Pancreas (tissue), 10 donors: ENCODE data around the gene PLN. TPM values are rescaled to one million over a fixed set of nuclear protein-coding genes. Genes with fewer than 3 reads are reported as not detected.
A peak's percentile ranks its signal among the peaks of the same experiment; 100 is the strongest.

ENCODE experiments used
- ATAC-seq, 4 donors: fragments of 200-7000 bp; cut with Tn5 transposase; one replicate each; pipeline versions ENCODE4 v1.8.0 to v1.9.1; 2020; ENCODE audit warnings: mild to moderate bottlenecking in 4 of 4, moderate library complexity in 4 of 4
- DNase-seq, 6 donors: peaks; one replicate each; pipeline ENCODE4 v3.0.0-alpha.2; 2020
- FAIRE-seq: peaks from 2 replicates; lab custom pipeline; 2012; peaks lifted over from hg19 to GRCh38; lab: Jason Lieb, UNC
- H3K27ac ChIP-seq, 4 donors: fragments of 200-600 bp; sonication (generic); 1 replicate in 3 of 4; 2 replicates in 1 of 4; pipeline versions ENCODE4 v1.5.0 to v1.8.0; 2020
- H3K27me3 ChIP-seq, 4 donors: fragments of 200-600 bp; one replicate each; pipeline ENCODE4 v1.8.0; 2021
- H3K36me3 ChIP-seq, 3 donors: fragments of 200-600 bp; sonication (generic) in 1 of 3; one replicate each; pipeline versions ENCODE4 v1.5.0 to v1.8.0; 2020 to 2021
- H3K4me1 ChIP-seq, 3 donors: fragments of 200-600 bp; one replicate each; pipeline ENCODE4 v1.8.0; 2021
- H3K4me3 ChIP-seq, 4 donors: fragments of 200-600 bp; sonication (generic) in 2 of 4; one replicate each; pipeline versions ENCODE4 v1.5.0 to v1.8.0; 2020 to 2021
- H3K9me3 ChIP-seq, 4 donors: fragments of 200-600 bp; one replicate each; pipeline ENCODE4 v1.8.0; 2021
- WGBS, 2 donors: extraction: QIAGEN DNeasy Blood & Tissue Kit; methylation state at CpG; one replicate each; pipeline ENCODE4 v1.1.7; 2013; 5-methylcytosine and 5-hydroxymethylcytosine counted together
- intact Hi-C, 3 donors: fragments of 100-400 bp; cut with DNase I; formaldehyde crosslinking; loops; one replicate each; pipeline versions ENCODE4 v1.11.1 to v1.14.2; 2022
- polyA plus RNA-seq, 2 donors: library from polyadenylated mRNA; stranded (reverse); fragments of 200-250 nt; gene quantifications; one replicate each; pipeline ENCODE4 v1.2.3, GENCODE V29; 2013
- total RNA-seq, 6 donors: library from RNA; stranded (reverse); fragmentation: NEBNext Ultra II Directional in 4 of 6; extraction: Animal tissue kit (Norgen Biotek cat#: 25700) in 4 of 6; gene quantifications; one replicate each; pipeline versions ENCODE4 v1.2.1 to v1.2.4, GENCODE V29; 2021 to 2023
- TF ChIP-seq, protein P1 (sequence below), 4 donors: fragments of 200-600 bp; sonication (generic) in 3 of 4; IDR thresholded peaks; one replicate each; pipeline versions ENCODE4 v1.5.0 to v1.8.0; 2021; ENCODE audit warnings: antibody characterized with exemption in 4 of 4
- donor health status: healthy with polysubstance abuse.
- donor health status: DM: no; HTN: no; CAD: no; lungs with moderate emphysema.
- donor health status: DM: no; HTN: no; CAD: no.
- donor health status: control.
- donor health status: control.
- donor health status: Bipolar disorder and iron deficiency.
- donor health status: DM: yes; HTN: yes; CAD: no.
- donor health status: DM: no; HTN: no; CAD: no.
- donor health status: DM: no; HTN: no; CAD: no.
- donor health status: DM: yes; HTN: yes; CAD: no.

The PLN gene
- total and polyA plus RNA-seq, 8 donors: 0.09 to 2.8 (median 0.79) TPM

DNA sequence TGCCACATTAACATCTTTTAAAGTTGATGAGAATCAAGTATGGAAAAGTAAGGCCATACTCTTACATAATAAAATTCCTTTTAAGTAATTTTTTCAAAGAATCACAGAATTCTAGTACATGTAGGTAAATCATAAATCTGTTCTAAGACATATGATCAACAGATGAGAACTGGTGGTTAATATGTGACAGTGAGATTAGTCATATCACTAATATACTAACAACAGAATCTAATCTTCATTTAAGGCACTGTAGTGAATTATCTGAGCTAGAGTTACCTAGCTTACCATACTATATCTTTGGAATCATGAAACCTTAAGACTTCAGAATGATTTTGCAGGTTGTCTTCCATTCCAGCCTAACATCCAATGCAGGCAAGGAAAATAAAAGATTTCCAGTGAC lies 11.6 kb downstream of the PLN start:
- intact Hi-C loops: no loop called here
- TF ChIP-seq, protein P1, sequence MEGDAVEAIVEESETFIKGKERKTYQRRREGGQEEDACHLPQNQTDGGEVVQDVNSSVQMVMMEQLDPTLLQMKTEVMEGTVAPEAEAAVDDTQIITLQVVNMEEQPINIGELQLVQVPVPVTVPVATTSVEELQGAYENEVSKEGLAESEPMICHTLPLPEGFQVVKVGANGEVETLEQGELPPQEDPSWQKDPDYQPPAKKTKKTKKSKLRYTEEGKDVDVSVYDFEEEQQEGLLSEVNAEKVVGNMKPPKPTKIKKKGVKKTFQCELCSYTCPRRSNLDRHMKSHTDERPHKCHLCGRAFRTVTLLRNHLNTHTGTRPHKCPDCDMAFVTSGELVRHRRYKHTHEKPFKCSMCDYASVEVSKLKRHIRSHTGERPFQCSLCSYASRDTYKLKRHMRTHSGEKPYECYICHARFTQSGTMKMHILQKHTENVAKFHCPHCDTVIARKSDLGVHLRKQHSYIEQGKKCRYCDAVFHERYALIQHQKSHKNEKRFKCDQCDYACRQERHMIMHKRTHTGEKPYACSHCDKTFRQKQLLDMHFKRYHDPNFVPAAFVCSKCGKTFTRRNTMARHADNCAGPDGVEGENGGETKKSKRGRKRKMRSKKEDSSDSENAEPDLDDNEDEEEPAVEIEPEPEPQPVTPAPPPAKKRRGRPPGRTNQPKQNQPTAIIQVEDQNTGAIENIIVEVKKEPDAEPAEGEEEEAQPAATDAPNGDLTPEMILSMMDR (IDR thresholded peaks at IDR 0.05): no peak
- no peak for ATAC-seq
- DNase-seq: no peak
- Histone ChIP-seq H3K27ac (no peak overlapping the region), H3K36me3 (no peaks in the 10 kb centered on the region), H3K4me1 (peaks cover 0 to 5% (median 0%) of the 10 kb centered on the region in 3 donors), H3K4me3 (no peak overlapping the region), H3K9me3 (no peaks in the 10 kb centered on the region), H3K27me3 (no peaks in the 10 kb centered on the region)
- FAIRE-seq: no peak

DNA sequence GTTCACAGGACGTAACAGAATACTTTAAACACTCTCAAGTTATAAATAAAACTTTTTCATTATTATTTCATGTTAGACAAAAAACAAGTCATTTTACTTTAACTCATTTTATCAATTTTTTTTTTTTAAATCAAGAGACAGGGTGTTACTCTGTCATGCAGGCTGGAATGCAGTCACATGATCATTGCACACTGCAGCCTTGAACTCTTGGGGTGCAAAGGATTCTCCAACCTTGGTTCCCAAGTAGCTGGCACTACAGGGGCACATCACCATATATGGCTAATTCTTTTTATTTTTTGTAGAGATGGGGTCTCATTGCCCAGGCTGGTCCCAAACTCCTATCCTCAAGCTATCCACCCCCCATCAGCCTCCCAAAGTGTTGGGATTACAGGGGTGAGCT lies 14.2 kb downstream of the PLN start:
- no peak overlapping the region for H3K27ac ChIP-seq
- no peaks in the 10 kb centered on the region for H3K9me3 ChIP-seq
- H3K27me3 ChIP-seq: no peaks in the 10 kb centered on the region
- intact Hi-C loops: no loop called here
- H3K4me1 ChIP-seq: peaks cover 0 to 5% (median 0%) of the 10 kb centered on the region in 3 donors
- WGBS, 2 donors: 85 to 89% methylated on average over 1 of the region's 1 CpG
- no peak overlapping the region for H3K4me3 ChIP-seq
- FAIRE-seq (no peak), DNase-seq (no peak), ATAC-seq (no peak)
- TF ChIP-seq, protein P1 (IDR thresholded peaks at IDR 0.05): no peak
- H3K36me3 ChIP-seq: no peaks in the 10 kb centered on the region

DNA sequence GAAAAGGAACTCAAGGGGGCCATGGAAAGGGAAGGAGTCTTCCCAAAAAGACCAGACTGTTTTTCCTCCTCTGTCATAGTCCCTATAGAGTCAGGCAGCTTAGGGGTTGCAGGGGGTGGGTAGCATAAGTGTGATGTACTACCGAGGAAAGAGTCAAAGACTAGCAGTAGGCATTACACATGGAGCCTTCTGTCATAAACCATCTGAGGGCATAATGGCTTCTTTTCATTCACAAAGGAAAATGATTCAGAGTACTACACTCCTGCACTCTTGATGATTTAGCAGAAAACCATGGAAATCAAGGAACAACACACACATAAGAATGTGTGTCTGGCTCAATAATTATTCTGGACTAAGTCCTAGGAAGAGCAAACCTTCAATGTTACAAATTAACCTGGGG lies 14.9 kb downstream of the PLN start:
- Histone ChIP-seq H3K4me1 (peaks cover 0 to 5% (median 0%) of the 10 kb centered on the region in 3 donors), H3K27me3 (no peaks in the 10 kb centered on the region), H3K9me3 (no peaks in the 10 kb centered on the region), H3K4me3 (no peak overlapping the region), H3K27ac (no peak overlapping the region), H3K36me3 (no peaks in the 10 kb centered on the region)
- TF ChIP-seq, protein P1 (IDR thresholded peaks at IDR 0.05): no peak
- peak in 1 of 4 donors; percentile 29 for ATAC-seq
- DNase-seq: no peak
- 89 to 98% methylated on average over 1 of the region's 1 CpG for WGBS, 2 donors
- intact Hi-C loops: no loop called here
- no peak for FAIRE-seq

DNA sequence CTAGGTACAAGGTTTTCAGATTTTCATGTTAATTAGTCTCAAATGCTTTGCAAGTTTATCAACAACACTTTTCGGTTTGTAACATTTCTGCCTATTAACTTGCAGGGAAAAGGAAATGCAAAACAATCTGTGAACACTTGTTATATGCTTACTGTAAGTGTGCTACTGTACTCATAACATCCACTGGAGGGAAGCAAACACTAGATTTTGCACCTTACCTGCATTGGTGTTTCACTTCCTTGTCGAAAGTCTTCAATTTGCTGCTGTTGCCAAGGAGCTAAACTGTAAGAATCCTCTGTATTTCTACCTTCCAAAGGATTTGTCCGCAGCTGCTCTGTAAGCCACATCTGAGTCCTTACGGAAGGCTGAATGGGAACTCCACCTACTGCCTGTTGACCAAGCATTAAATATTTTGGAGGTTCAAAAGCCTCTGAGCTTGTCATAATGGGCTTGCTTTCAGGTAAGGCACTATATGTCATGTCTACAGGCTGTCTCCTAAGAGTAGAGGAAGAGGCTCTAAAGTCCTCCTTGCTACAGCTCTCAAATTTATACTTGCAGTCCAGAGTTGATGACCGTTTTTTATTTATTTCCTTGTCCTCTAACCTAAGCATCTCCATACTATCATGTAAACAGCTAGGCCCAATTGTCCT lies 17.3 kb downstream of the PLN start:
- DNase-seq: no peak

DNA sequence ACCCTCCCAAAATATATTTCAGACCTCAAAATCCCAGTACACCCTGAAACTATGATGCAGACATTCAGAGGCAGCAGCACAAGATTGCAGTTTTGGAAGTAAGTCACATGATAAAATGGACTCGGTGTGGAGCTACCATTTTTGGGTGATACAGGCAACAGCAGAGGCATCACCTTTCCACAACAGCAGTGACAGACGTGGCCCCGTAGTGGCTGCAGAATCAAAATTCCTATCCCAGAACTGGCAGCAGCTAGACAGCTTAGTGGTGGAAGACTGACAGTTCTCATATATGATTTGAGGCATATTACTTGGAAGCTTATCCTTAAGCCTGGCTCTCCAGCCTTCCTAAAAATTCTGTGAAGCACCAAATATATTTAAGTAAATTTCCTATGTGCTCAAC lies 19.9 kb downstream of the PLN start:
- ATAC-seq (no peak), DNase-seq (no peak), FAIRE-seq (no peak)
- H3K9me3 ChIP-seq: no peaks in the 10 kb centered on the region
- TF ChIP-seq, protein P1 (IDR thresholded peaks at IDR 0.05): no peak
- no peaks in the 10 kb centered on the region for H3K36me3 ChIP-seq
- H3K27me3 ChIP-seq: no peaks in the 10 kb centered on the region
- intact Hi-C loops: no loop called here
- no peak overlapping the region for H3K4me3 ChIP-seq
- no peak overlapping the region for H3K27ac ChIP-seq
- H3K4me1 ChIP-seq: no peaks in the 10 kb centered on the region
- WGBS, 2 donors: 79 to 83% methylated on average over 3 of the region's 3 CpGs

More for the DNA sequence above, 17.3 kb downstream of the PLN start:
- Histone ChIP-seq H3K27me3 (no peaks in the 10 kb centered on the region), H3K36me3 (no peaks in the 10 kb centered on the region), H3K9me3 (no peaks in the 10 kb centered on the region), H3K27ac (no peak overlapping the region), H3K4me3 (no peak overlapping the region), H3K4me1 (no peaks in the 10 kb centered on the region)
- no peak for FAIRE-seq
- TF ChIP-seq, protein P1 (IDR thresholded peaks at IDR 0.05): peak in 3 of 4 donors; percentile 32 to 37 (median 34)
- 63 to 66% methylated on average over 5 of the region's 5 CpGs for WGBS, 2 donors
- intact Hi-C loops: no loop called here
- ATAC-seq: peak; percentile 72 to 93 (median 93)
